CD4-positive, alpha-beta T cell treated with Interleukin-15 for 4 hours (primary cell): ENCODE results near the gene VSX2.

ENCODE experiments used
- DNase-seq: peaks from one replicate; pipeline ENCODE4 v3.0.0-alpha.2; 2020; ENCODE audit warnings: low spot score

Gene VSX2

GRCh38 chr14:74238974-74239847 is at the start of gene VSX2:
TSS of gene VSX2 (plus strand) at chr14:74239449. CDS start at chr14:74239562, 113 bp downstream.
- no peak for DNase-seq

GRCh38 chr14:74190927-74191575 is 48.2 kb upstream of the VSX2 start:
- no peak for DNase-seq

- no peak for DNase-seq
These were observed 44.6 kb upstream of the VSX2 start for GRCh38 chr14:74194506-74195274.

GRCh38 chr14:74195623-74196022 is 43.6 kb upstream of the VSX2 start:
- DNase-seq: no peak

GRCh38 chr14:74198441-74199234 is 40.6 kb upstream of the VSX2 start:
- no peak for DNase-seq

GRCh38 chr14:74202113-74202512 is 37.1 kb upstream of the VSX2 start:
- no peak for DNase-seq

- no peak for DNase-seq
These were observed 35.6 kb upstream of the VSX2 start for GRCh38 chr14:74203639-74204038.

GRCh38 chr14:74204491-74204890 is 34.8 kb upstream of the VSX2 start:
- DNase-seq: no peak

- DNase-seq: no peak
These were observed 33.4 kb upstream of the VSX2 start for GRCh38 chr14:74205882-74206281.

- no peak for DNase-seq
These were observed 31.3 kb upstream of the VSX2 start for GRCh38 chr14:74207943-74208342.

- no peak for DNase-seq
These were observed 30.6 kb upstream of the VSX2 start for GRCh38 chr14:74208642-74209041.

- DNase-seq: no peak
These were observed 27.2 kb upstream of the VSX2 start for GRCh38 chr14:74211945-74212580.

GRCh38 chr14:74213907-74214803 is 25.1 kb upstream of the VSX2 start:
- DNase-seq: no peak

GRCh38 chr14:74216671-74217070 is 22.6 kb upstream of the VSX2 start:
- no peak for DNase-seq

- peak; percentile 58 for DNase-seq
These were observed 21.4 kb upstream of the VSX2 start for GRCh38 chr14:74217672-74218448.

- no peak for DNase-seq
These were observed 20.8 kb upstream of the VSX2 start for GRCh38 chr14:74218462-74218861.

GRCh38 chr14:74219277-74220205 is 19.7 kb upstream of the VSX2 start:
- DNase-seq: no peak

- DNase-seq: no peak
These were observed 18.3 kb upstream of the VSX2 start for GRCh38 chr14:74220991-74221390.
